ENCODE data around the gene ZNF608.

DNA sequence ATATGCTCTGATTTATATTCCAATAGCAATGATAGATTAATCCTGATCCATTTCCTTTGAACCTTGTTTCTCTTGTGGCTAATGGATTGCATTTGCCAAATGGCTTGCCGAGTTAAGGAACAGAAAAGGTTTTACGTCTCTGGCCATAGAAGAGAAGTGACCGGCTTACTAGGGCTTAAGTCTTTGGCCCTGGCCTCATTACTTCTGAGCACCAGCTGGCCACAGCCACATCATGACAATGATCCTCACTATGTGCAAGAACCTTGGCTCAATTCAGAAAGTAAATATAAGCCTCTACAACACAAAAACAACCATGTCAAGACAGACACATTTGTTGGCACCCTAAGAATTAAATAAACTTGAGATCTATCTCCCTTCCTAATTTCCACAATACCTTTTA lies 46.1 kb downstream of the ZNF608 start:
- TF ChIP-seq POLR2A (IDR thresholded peaks at IDR 0.05; ENCODE audit: low read depth, low read length), result no peak
- TF ChIP-seq POLR2AphosphoS5 (IDR thresholded peaks at IDR 0.05; ENCODE audit: low read depth, low read length), result no peak
- no peak for TF ChIP-seq TAF1 (IDR thresholded peaks at IDR 0.05; ENCODE audit: low read depth, low read length)
- TF ChIP-seq POU2F2 (IDR thresholded peaks at IDR 0.05; ENCODE audit: low read depth, low read length), result no peak

All from GM12891 (cell line).